ENCODE measurements around the gene FAS.
A peak's percentile ranks its signal among the peaks of the same experiment; 100 is the strongest.

The FAS gene

DNA sequence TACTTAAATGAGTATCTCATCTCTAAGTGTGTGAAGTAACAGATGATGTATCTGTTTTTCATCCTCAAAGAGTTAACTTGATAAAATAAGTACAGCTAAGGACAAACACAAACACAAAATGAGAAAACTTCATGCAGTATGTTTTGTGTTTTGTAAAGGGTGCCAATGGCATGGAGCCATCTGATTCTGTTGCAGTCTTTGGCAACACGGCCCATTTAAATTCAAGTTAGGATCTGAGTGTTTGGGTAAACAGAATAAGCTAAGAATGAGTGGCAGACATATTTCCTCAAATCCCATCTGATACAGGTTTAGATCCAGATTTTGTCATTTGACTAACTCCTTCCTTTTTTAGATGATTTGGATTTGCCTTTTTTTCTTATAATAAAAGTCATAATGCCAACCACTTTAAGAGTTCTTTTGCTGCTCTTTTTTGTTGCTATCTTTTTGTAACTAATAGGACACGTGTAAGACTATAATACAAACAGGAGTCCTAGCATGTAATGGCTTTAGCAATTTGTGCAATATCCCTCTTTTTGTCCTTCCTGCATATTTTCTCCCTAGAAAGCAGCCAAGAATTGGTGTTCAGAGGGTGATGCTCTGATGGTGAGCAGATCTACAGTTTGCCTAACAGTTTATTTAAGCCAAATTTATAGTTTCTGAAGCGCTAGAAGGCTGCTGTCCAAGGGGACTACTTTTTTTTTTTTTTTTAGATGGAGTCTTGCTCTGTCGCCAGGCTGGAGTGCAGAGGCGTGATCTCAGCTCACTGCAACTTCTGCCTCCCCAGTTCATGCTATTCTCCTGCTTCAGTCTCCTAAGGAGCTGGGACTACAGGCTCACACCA is 19.2 kb upstream of the FAS start:
- no peak for DNase-seq (ENCODE audit: low read depth)

DNA sequence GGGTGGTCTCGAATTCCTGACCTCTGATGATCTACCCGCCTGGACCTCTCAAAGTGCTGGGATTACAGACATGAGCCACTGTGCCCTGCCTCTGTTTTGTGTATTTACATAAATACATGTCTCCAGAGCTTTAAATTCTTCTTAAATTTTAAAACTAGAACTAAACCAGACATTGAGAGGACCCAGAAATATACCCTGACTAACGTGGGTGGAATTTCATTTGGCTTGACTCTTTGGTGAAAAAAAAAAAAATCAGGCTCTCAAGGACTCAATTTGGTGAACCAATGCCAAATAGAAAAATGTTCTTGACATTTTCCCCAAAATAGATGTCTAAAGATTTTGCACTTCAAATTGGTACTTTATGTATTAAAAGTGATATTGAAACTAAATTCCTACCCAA is 16.6 kb upstream of the FAS start:
- DNase-seq (ENCODE audit: low read depth): no peak

DNA sequence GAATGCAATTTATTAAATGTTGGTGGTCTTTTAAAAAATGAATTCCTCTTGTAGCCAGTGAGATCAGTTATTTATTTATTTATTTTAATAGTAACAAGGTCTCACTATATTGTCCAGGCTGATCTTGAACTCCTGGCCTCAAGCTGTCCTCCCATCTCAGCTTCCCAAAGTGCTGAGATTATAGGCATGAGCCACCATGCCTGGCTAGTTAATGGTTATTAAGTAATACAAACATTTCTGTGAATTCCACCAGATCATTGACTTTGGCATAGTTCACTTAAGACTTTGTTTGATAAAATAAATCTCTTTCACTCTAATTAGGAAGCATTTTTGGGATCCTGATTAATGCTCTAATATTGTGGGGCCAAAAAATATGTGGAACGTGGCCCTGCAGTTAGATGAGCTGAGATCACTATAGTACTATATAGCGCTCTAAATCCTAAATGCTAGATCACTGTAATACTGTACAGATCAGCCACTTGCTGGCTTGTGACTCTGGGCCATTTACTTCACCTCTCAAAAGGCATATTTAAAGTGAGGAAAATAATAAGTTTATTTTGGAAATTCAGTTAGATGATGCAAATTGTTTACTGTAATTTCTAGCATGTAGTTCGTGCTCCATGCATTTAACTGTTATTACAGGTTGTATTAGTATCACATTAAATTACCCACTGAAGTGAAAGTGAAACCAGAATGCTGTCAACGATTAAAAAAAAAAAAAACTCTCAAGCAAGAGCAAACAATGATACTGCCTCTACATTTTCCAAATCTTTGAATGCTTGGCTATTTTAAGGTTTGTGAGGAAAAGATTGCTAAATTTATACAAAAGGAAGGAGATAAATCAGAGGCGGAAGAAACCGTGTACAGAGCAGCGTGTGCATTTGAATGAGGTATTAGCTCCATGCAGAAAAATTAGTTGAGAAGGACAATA is 15.9 kb upstream of the FAS start:
- DNase-seq (ENCODE audit: low read depth): no peak

- no peak for DNase-seq (ENCODE audit: low read depth)
Observed at GRCh38 chr10:88975377-88975720, 15.2 kb upstream of the FAS start.

- DNase-seq (ENCODE audit: low read depth): no peak
Observed at GRCh38 chr10:88978463-88978862, 12.1 kb upstream of the FAS start.

DNA sequence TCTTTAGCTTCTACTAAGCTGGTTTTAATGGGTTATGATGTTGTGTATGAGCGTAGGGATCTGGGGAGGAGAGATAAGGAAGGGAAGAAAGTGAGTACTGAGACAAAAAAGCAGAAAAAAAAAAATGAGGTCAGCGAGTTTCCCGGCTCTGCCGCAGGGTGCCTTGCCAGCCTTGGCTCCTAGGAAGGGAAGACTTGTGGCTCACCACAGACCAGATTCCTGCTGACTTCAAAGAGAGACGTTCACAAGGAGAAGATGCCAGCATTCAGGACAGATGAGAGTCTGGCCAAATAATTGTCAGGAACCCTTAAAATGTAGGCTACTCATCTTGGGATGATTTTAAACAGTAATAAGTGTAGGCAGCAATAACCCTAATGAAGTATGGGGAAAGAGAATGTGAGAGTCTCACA is 11.4 kb upstream of the FAS start:
- DNase-seq (ENCODE audit: low read depth): no peak

GRCh38 chr10:88979603-88980002 is 11.0 kb upstream of the FAS start:
- no peak for DNase-seq (ENCODE audit: low read depth)

GRCh38 chr10:88980247-88980646 is 10.4 kb upstream of the FAS start:
- DNase-seq (ENCODE audit: low read depth): no peak

DNA sequence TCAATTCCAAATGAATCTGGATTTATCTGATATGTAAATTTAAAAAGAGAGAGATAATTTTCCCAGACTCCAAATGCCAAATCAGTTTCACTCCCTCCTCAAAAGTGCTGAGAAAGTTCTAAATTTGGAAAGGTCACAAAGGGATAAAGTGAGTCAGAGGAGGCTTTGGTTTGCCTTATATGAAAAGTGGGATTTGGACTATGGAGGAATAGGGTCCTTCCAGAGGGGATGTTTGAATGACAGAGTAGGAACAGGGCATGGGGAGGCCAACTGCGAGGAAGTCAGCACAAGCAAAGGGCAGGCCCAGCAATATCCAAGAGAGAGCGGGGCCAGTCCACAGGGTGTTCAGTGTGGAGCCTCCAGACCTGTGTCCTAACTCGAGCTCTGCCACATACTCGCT is 9.8 kb upstream of the FAS start:
- DNase-seq (ENCODE audit: low read depth): no peak

DNA sequence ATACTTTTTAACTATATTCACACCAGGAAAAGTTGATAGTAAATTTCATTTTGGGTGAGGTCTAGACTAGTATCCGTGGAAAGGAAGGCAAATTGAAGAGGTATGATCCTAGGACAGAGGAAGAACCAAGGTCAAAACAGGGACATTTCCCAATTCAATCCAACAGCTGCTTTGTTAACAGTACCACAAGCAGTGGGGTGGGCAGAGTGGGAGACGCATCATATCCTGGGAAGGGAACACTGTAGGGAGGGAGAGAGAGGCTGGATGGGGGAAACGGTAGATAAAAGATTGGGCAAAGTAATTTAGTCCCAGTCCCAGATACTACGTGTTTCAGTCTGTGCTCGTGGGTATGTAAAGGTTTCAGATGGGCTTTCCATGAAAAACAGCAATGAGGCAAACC is 9.2 kb upstream of the FAS start:
- no peak for DNase-seq (ENCODE audit: low read depth)

- no peak for DNase-seq (ENCODE audit: low read depth)
Observed at GRCh38 chr10:88982366-88982765, 8.2 kb upstream of the FAS start.

- no peak for DNase-seq (ENCODE audit: low read depth)
Observed at GRCh38 chr10:88983206-88983605, 7.4 kb upstream of the FAS start.

DNA sequence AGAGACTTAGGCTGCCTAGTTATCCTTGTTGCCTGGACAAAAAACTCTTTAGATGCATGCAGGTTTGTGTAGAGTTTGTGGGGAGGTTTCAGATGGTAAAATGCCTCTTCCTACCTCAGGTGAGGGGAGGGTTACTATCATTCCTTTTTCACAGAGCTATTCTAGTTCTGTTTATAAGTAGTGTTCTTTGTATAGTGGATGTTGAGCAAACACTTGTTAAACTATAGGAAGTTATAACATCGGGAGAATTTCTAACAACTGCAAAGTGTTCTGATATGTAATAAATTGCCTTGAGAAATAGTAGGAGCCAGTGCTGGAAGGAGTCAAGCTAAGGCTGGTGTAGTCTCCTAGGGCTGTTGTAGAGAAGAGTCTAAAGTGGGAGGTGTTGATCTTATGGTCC is 6.7 kb upstream of the FAS start:
- no peak for DNase-seq (ENCODE audit: low read depth)

DNA sequence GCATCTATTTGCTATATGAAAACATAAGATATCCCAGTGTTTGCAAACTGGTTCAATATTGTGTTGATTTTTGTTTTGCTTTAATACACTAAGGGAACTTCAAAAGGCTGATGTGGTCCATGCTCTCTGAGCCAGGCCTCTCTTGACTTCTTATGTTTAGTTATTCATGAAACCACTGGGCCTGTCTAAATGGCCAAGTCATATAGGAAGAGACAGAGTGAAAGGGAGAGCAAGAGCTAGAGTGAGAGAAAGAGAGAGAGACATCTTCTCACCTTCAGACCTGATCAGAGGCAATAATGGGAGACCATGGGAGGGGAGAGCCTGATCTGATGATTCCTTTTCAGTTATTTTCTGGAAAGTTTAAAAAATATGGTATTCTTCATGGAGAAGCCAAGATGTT is 6.1 kb upstream of the FAS start:
- no peak for DNase-seq (ENCODE audit: low read depth)

DNA sequence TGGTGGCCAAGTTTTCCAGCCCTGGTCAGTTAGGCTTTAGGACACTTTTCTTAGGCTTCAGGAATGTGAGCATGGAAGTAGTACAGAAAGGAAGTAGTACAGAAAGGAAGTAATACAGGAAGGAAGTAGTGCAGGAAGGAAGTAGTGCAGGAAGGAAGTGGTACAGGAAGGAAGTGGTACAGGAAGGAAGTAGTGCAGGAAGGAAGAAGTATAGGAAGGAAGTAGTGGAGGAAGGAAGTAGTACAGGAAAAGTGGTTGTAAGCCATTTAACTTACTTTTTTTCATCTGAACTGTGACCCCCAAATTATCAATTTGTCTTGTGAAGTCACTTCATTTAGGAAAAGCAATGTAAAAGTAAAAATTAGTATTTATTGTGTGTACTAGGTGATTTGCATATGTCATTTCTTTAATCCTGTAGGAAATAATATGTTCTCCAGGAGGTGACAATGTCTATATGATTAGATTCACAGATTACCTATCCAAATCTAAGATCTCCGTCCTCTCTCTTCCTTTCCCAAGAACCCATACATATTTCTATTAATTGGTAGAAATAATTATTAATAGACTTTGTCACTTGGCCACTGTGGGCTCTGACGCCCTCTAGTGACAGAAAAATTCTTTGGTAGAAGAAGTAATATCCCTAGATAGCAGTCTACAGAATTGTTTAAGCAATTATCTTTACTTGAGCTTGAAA is 3.9 kb upstream of the FAS start:
- DNase-seq (ENCODE audit: low read depth): no peak

DNA sequence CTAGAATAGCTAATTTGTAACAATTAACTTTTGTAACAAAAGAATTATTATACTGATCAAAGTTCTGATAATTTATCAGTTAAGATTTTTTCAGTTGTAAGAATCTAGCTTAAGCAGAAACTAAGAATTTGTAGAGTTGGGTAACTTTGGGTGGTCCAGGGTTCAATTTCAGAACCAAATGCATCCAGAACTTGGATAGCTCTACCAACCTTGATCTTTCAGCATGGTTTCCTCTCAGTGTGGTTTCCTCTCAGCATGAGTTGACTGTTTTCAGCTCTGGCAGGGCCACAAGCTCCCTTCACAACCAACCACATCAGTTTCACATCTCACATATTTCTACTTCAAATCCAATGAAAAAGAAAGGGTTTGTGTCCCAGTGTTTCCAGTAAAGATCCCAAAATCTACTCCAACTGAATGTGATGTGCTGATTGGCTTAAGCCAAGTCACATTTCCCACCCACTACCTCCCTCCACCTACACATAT is 3.3 kb upstream of the FAS start:
- DNase-seq (ENCODE audit: low read depth): no peak

- no peak for DNase-seq (ENCODE audit: low read depth)
Observed at GRCh38 chr10:88987840-88988239, 2.8 kb upstream of the FAS start.

GRCh38 chr10:88989423-88989822 is 1.2 kb upstream of the FAS start:
- no peak for DNase-seq (ENCODE audit: low read depth)

DNA sequence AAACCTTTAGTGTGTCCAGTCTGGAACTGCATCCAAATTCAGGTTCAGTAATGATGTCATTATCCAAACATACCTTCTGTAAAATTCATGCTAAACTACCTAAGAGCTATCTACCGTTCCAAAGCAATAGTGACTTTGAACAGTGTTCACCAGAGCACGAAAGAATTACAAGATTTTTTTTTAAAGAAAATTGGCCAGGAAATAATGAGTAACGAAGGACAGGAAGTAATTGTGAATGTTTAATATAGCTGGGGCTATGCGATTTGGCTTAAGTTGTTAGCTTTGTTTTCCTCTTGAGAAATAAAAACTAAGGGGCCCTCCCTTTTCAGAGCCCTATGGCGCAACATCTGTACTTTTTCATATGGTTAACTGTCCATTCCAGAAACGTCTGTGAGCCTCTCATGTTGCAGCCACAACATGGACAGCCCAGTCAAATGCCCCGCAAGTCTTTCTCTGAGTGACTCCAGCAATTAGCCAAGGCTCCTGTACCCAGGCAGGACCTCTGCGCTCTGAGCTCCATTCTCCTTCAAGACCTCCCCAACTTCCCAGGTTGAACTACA is 694 bp upstream of the FAS start:
- no peak for DNase-seq (ENCODE audit: low read depth)

DNA sequence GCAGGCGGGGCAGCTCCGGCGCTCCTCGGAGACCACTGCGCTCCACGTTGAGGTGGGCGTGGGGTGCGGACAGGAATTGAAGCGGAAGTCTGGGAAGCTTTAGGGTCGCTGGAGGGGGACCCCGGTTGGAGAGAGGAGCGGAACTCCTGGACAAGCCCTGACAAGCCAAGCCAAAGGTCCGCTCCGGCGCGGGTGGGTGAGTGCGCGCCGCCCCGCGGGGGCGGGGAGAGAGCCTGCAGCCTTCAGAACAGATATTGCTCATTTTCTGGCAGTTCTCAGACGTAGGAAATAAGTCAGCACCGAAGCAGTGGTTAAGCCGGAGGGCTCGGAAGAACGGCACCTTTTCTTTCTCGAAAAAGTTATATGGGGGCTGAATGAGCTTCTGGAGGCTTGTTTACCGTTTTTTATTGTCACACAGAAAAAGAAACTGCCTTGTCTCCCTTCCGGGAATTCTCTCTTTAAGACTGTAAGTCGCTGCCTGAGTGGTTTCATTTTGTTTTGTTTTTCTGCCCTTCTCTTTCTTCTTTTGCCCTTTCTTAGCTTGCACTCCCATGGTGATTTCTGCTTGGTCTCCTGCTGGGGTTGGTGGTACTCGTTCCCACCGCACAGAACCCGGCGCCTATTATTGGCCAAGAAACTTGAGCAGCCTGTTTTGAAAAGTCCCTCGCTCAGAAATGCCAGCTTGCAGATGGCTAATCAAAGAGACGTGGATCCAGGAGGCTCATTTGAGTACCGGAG is 732 bp downstream of the FAS start:
- DNase-seq (ENCODE audit: low read depth): peak; percentile 59

DNA sequence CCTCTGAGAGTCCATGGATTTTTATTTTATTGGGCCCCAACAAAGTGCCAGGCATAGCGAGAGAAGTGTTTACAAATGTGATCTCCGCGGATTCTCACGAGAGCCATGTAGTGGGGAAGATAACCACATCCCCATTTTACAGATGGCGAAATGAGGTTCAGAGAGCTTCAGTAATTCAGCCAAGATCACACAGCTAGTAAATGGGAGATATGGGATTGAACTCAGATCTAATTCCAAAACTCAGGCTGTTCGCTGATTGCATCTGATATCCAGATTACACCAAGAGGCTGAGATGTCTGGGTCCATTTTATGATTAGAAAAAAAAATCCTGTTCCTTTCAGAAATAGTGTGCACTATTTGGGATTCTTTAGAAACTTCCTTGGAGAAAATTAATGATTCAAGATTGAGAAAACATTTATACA is 1.3 kb downstream of the FAS start:
- no peak for DNase-seq (ENCODE audit: low read depth)

All from stimulated activated CD8-positive, alpha-beta memory T cell treated with anti-CD3 and anti-CD28 coated beads, Interleukin-12 subunit alpha, Interleukin-12 subunit beta, amount 100 ng/mL, for 4 hours (primary cell).